Sigmoid colon (tissue), 7 donors: ENCODE results near the gene DENND1B. TPM values are rescaled to one million over a fixed set of nuclear protein-coding genes. Genes with fewer than 3 reads are reported as not detected.

Source experiments
- DNase-seq: peaks from one replicate; pipeline ENCODE4 v3.0.0-alpha.2; 2019
- H3K27ac ChIP-seq, 4 donors: fragments of 200-600 bp; sonication (generic); one replicate each; pipeline ENCODE4 v1.5.1; 2016 to 2019; ENCODE audit warnings: mild to moderate bottlenecking in 1 of 4
- H3K27me3 ChIP-seq, 3 donors: fragments of 200-600 bp; sonication (generic); one replicate each; pipeline ENCODE4 v1.5.1; 2019; ENCODE audit warnings: mild to moderate bottlenecking in 1 of 3
- H3K36me3 ChIP-seq, 4 donors: fragments of 200-600 bp; sonication (generic); one replicate each; pipeline ENCODE4 v1.5.1; 2016 to 2019
- H3K4me1 ChIP-seq, 4 donors: fragments of 200-600 bp; sonication (generic); one replicate each; pipeline ENCODE4 v1.5.1; 2017 to 2019
- H3K4me3 ChIP-seq, 4 donors: fragments of 200-600 bp; sonication (generic); one replicate each; pipeline ENCODE4 v1.5.1; 2017 to 2019; ENCODE audit warnings: mild to moderate bottlenecking in 2 of 4, moderate library complexity in 1 of 4
- H3K9me3 ChIP-seq, 4 donors: fragments of 200-600 bp in 3 of 4; sonication (generic) in 3 of 4; one replicate each; pipeline versions ENCODE4 v1.5.1 to v1.6.1; 2013 to 2019
- CTCF ChIP-seq, 4 experiments: fragments of 450-650 bp in 3 of 4; fragments of 200-600 bp in 1 of 4; IDR thresholded peaks; one replicate each; pipeline ENCODE4 v1.5.1; 2016 to 2019; ENCODE audit warnings: antibody characterized with exemption in 4 of 4, mild to moderate bottlenecking in 3 of 4, moderate library complexity in 2 of 4
- EP300 ChIP-seq, 4 donors: sonication (generic); formaldehyde crosslinking; IDR thresholded peaks; one replicate each; pipeline ENCODE4 v1.6.1; 2017; ENCODE audit warnings: antibody characterized with exemption in 4 of 4
- POLR2A ChIP-seq, 2 donors: fragments of 450-650 bp; IDR thresholded peaks; one replicate each; pipeline ENCODE4 v1.6.1; 2016; ENCODE audit warnings: antibody characterized with exemption in 2 of 2, mild to moderate bottlenecking in 2 of 2, moderate library complexity in 2 of 2
- POLR2AphosphoS5 ChIP-seq, 4 donors: sonication (generic); formaldehyde crosslinking; IDR thresholded peaks; one replicate each; pipeline ENCODE4 v1.6.1; 2017; ENCODE audit warnings: antibody characterized with exemption in 4 of 4
- WGBS, 2 donors: extraction: QIAGEN DNeasy Blood & Tissue Kit; methylation state at CpG; one replicate each; pipeline ENCODE4 v1.1.7; 2013; 5-methylcytosine and 5-hydroxymethylcytosine counted together
- intact Hi-C: fragments of 100-400 bp; cut with DNase I; formaldehyde crosslinking; loops from one replicate; pipeline ENCODE4 v1.15.1; 2023
- polyA plus RNA-seq, 3 donors: library from polyadenylated mRNA; stranded (reverse); fragments of 200-250 nt; gene quantifications; one replicate each; pipeline ENCODE4 v1.2.3, GENCODE V29; 2013
- small RNA-seq, 3 donors: library from RNA; depleted of rRNA; stranded (forward); fragments of <200 nt; gene quantifications; one replicate each; pipeline ENCODE3, GENCODE V24; 2016
- total RNA-seq, 4 donors: library from RNA; depleted of rRNA; stranded (reverse); fragments of >200 nt; gene quantifications; one replicate each; pipeline ENCODE4 v1.1.0, GENCODE V29; 2016
- donor health status: healthy with polysubstance abuse.
- donor health status: Bipolar disorder and iron deficiency.
- donor health status: healthy.

DENND1B gene
- total and polyA plus RNA-seq, 7 donors: 6.6 to 16.8 (median 9.5) TPM

GRCh38 chr1:197465528-197466327 lies 309.6 kb downstream of the DENND1B start:
- Histone ChIP-seq H3K27me3 (no peaks in the 10 kb centered on the region), H3K4me1 (peaks cover 0 to 6% (median 0%) of the 10 kb centered on the region in 4 donors), H3K9me3 (no peaks in the 10 kb centered on the region), H3K4me3 (no peak overlapping the region), H3K36me3 (no peaks in the 10 kb centered on the region), H3K27ac (no peak overlapping the region)
- TF ChIP-seq POLR2AphosphoS5 (IDR thresholded peaks at IDR 0.05) (no peak), CTCF (IDR thresholded peaks at IDR 0.05) (no peak), EP300 (IDR thresholded peaks at IDR 0.05) (no peak), POLR2A (IDR thresholded peaks at IDR 0.05) (no peak)
- intact Hi-C loops: no loop called here
- 92 to 94% methylated on average over 3 of the region's 3 CpGs for WGBS, 2 donors
- no peak for DNase-seq

GRCh38 chr1:197464044-197464443 lies 311.2 kb downstream of the DENND1B start:
- Histone ChIP-seq H3K9me3 (no peaks in the 10 kb centered on the region), H3K36me3 (no peaks in the 10 kb centered on the region), H3K4me1 (peaks cover 0 to 6% (median 0%) of the 10 kb centered on the region in 4 donors), H3K27me3 (no peaks in the 10 kb centered on the region), H3K4me3 (no peak overlapping the region), H3K27ac (peak overlapping the region in 1 of 4 donors; percentile 25)
- 61 to 64% methylated on average over 7 of the region's 7 CpGs for WGBS, 2 donors
- no peak for DNase-seq
- intact Hi-C loops: no loop called here
- peak in 1 of 4 donors; percentile 32 for TF ChIP-seq POLR2AphosphoS5 (IDR thresholded peaks at IDR 0.05)
- TF ChIP-seq EP300 (IDR thresholded peaks at IDR 0.05): no peak

GRCh38 chr1:197463142-197463541 lies 312.1 kb downstream of the DENND1B start:
- no peaks in the 10 kb centered on the region for H3K36me3 ChIP-seq
- H3K4me1 ChIP-seq: peaks cover 0 to 6% (median 0%) of the 10 kb centered on the region in 4 donors
- H3K27me3 ChIP-seq: no peaks in the 10 kb centered on the region
- no peak for DNase-seq
- no peak overlapping the region for H3K4me3 ChIP-seq
- no peak overlapping the region for H3K27ac ChIP-seq
- no peaks in the 10 kb centered on the region for H3K9me3 ChIP-seq
- intact Hi-C loops: no loop called here
- TF ChIP-seq POLR2AphosphoS5 (IDR thresholded peaks at IDR 0.05) (no peak), EP300 (IDR thresholded peaks at IDR 0.05) (no peak), POLR2A (IDR thresholded peaks at IDR 0.05) (no peak), CTCF (IDR thresholded peaks at IDR 0.05) (no peak)

GRCh38 chr1:197462539-197462938 lies 312.7 kb downstream of the DENND1B start:
- DNase-seq: no peak
- intact Hi-C loops: no loop called here
- H3K27me3 ChIP-seq: no peaks in the 10 kb centered on the region
- H3K4me1 ChIP-seq: peaks cover 0 to 6% (median 0%) of the 10 kb centered on the region in 4 donors
- H3K9me3 ChIP-seq: no peaks in the 10 kb centered on the region
- no peak for TF ChIP-seq CTCF (IDR thresholded peaks at IDR 0.05)
- no peak for TF ChIP-seq EP300 (IDR thresholded peaks at IDR 0.05)
- TF ChIP-seq POLR2A (IDR thresholded peaks at IDR 0.05): no peak
- TF ChIP-seq POLR2AphosphoS5 (IDR thresholded peaks at IDR 0.05): no peak
- no peak overlapping the region for H3K4me3 ChIP-seq
- no peak overlapping the region for H3K27ac ChIP-seq
- H3K36me3 ChIP-seq: no peaks in the 10 kb centered on the region
- 87 to 92% methylated on average over 5 of the region's 5 CpGs for WGBS, 2 donors

Small RNA genes lying within 50 kb of the gene (small RNA-seq; reads per million reads assigned to genes)
- gene RF00019: 0 reads per million in 3 donors

Other genes starting within 250 kb of the DENND1B start
- 1 to 10 TPM in 3 of 4 donors, not detected in 1; 1.2 to 3.3 (median 2.9) TPM for gene C1orf53, start 127.2 kb upstream of the DENND1B start, total RNA-seq
- 10 to 100 TPM in 2 of 3 donors, 1 to 10 TPM in 1; 4.8 to 13.8 (median 12.9) TPM for gene C1orf53, start 127.2 kb upstream of the DENND1B start, polyA plus RNA-seq
- not detected for gene LHX9, start 141.9 kb upstream of the DENND1B start, total RNA-seq
- gene LHX9, start 141.9 kb upstream of the DENND1B start, polyA plus RNA-seq: under 1 TPM in 1 of 3 donors, not detected in 2; 0.01 TPM